ENCODE measurements around the gene ETFA.

DNA sequence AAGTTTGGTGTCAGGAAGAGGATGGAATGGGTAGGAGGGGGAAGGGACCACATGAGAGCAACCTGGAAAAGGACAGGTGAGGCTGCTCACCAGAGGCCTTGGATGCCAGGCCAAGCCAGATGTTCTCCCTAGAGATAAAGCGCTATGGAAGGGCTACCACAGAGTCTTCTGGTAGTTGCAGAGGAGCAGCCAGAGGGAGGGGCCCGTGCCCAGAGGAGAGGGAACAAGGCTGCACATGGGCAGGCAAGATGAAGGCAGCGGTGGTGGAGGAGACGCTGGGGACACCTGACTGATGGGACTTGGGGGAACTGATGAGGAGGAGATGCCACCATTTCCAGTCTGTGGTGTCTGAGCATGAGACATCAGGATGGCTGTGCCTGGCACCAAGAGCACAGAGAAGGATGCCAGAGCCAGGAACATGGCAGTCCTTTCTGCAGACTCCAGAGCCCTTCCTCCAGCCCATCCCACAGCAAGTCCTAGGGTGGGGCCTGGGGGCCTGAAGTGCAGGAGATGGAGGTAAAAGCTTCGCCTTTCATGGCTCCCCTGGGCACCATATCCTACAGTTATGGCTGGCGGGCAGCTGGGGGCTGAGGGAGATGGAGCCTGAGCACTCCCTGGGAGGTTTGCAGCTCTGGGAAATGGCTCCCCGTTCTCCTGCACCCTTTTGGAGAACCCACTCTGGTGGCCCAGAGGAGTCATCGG is 103.0 kb downstream of the ETFA start:
- TF ChIP-seq POLR2A (IDR thresholded peaks at IDR 0.05) (no peak), CTCF (IDR thresholded peaks at IDR 0.05) (no peak), EP300 (IDR thresholded peaks at IDR 0.05; ENCODE audit: low read depth) (no peak)
